Ovary (tissue), 3 donors: ENCODE measurements around the gene CLDN7.

ENCODE experiments used
- CTCF ChIP-seq, 3 donors: fragments of 450-650 bp in 2 of 3; fragments of 200-600 bp in 1 of 3; IDR thresholded peaks; one replicate each; pipeline versions ENCODE4 v1.5.1 to v1.8.0; 2016 to 2022; ENCODE audit warnings: antibody characterized with exemption in 3 of 3, mild to moderate bottlenecking in 1 of 3
- EP300 ChIP-seq: sonication (generic); formaldehyde crosslinking; IDR thresholded peaks from one replicate; pipeline ENCODE4 v1.6.1; 2017; ENCODE audit warnings: antibody characterized with exemption
- POLR2A ChIP-seq: fragments of 450-650 bp; IDR thresholded peaks from one replicate; pipeline ENCODE4 v1.6.1; 2017; ENCODE audit warnings: antibody characterized with exemption, mild to moderate bottlenecking, moderate library complexity
- donor health status: DM: no; HTN: no; CAD: no.

DNA sequence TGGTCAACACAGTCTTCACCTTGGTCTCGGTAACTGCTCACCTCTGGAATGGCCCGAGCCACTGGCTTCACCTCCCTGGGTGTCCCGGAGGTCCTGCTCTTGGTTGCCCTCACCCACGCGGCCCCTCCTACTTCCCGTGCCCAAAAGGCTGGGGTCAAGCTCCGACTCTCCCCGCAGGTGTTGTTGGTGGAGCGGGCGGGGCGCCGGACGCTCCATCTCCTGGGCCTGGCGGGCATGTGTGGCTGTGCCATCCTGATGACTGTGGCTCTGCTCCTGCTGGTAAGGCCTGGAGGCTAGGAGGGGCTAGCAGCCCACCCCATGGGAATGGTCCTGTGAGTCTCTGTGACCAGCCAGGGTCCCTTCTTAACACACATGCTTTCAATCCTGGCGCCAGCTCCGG is 22.6 kb upstream of the CLDN7 start:
- TF ChIP-seq CTCF (IDR thresholded peaks at IDR 0.05) (no peak), POLR2A (no peak), EP300 (no peak)
